Osteocyte (in vitro differentiated cells): Measurements from ENCODE around the gene SH3TC2. TPM values are rescaled to one million over a fixed set of nuclear protein-coding genes. Genes with fewer than 3 reads are reported as not detected.

Experiments
- DNase-seq: peaks from one replicate; pipeline ENCODE4 v3.0.0; 2021; ENCODE audit warnings: mixed read lengths; ENCODE audit not compliant: unreplicated experiment; ENCODE audit errors: extremely low spot score
- H3K27ac Mint-ChIP-seq: one replicate; pipeline ENCODE4 v1.8.0; 2021; ENCODE audit warnings: mild to moderate bottlenecking, mixed read lengths; ENCODE audit not compliant: unreplicated experiment
- H3K27me3 Mint-ChIP-seq: one replicate; pipeline ENCODE4 v1.8.0; 2021; ENCODE audit warnings: mixed read lengths; ENCODE audit not compliant: unreplicated experiment
- H3K36me3 Mint-ChIP-seq: one replicate; pipeline ENCODE4 v1.8.0; 2021; ENCODE audit warnings: mixed read lengths; ENCODE audit not compliant: unreplicated experiment
- H3K4me1 Mint-ChIP-seq: one replicate; pipeline ENCODE4 v1.8.0; 2021; ENCODE audit warnings: mixed read lengths; ENCODE audit not compliant: unreplicated experiment
- H3K4me3 Mint-ChIP-seq: one replicate; pipeline ENCODE4 v1.8.0; 2021; ENCODE audit warnings: mild to moderate bottlenecking, moderate library complexity, mixed read lengths; ENCODE audit not compliant: unreplicated experiment
- H3K9me3 Mint-ChIP-seq: one replicate; pipeline ENCODE4 v1.8.0; 2021; ENCODE audit warnings: mixed read lengths; ENCODE audit not compliant: unreplicated experiment
- total RNA-seq: library from RNA; stranded (reverse); gene quantifications from 2 replicates; pipeline ENCODE4 v1.2.1, GENCODE V29; 2021
- TF ChIP-seq, protein P1 (sequence below): fragments of 200-600 bp; sonication (generic); IDR thresholded peaks from 2 replicates; pipeline ENCODE4 v1.5.0; 2021; ENCODE audit warnings: antibody characterized with exemption, mild to moderate bottlenecking, moderate library complexity

SH3TC2 gene
- total RNA-seq, 1 donor from 2014 or later = 0.83 TPM

DNA sequence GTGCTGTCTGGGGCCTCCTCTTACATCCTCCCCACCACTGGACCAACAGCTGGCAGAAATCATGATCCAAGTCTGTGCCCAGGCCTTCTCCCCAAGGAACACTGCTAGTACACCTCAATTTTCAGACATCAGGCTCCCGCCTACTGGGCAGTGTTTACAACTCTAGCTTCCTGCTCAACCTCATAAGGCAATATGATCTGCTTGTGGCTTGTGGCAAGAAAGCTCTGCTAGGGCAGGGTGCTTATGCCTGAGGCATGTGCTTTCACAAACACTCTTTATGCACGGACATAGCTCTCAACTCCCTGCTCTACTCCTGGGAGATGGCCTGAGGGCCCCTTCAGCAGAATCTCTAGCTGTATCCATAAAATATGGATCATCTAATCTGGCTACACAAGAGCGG is 32.5 kb downstream of the SH3TC2 start:
- Mint-ChIP-seq H3K4me1 (peaks cover 26% of the 10 kb centered on the region), H3K27me3 (no peaks in the 10 kb centered on the region), H3K9me3 (peaks cover 6% of the 10 kb centered on the region), H3K27ac (peak overlapping the region; percentile 82), H3K36me3 (no peaks in the 10 kb centered on the region), H3K4me3 (no peak overlapping the region)
- no peak for DNase-seq
- TF ChIP-seq, protein P1, sequence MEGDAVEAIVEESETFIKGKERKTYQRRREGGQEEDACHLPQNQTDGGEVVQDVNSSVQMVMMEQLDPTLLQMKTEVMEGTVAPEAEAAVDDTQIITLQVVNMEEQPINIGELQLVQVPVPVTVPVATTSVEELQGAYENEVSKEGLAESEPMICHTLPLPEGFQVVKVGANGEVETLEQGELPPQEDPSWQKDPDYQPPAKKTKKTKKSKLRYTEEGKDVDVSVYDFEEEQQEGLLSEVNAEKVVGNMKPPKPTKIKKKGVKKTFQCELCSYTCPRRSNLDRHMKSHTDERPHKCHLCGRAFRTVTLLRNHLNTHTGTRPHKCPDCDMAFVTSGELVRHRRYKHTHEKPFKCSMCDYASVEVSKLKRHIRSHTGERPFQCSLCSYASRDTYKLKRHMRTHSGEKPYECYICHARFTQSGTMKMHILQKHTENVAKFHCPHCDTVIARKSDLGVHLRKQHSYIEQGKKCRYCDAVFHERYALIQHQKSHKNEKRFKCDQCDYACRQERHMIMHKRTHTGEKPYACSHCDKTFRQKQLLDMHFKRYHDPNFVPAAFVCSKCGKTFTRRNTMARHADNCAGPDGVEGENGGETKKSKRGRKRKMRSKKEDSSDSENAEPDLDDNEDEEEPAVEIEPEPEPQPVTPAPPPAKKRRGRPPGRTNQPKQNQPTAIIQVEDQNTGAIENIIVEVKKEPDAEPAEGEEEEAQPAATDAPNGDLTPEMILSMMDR = no peak

- Mint-ChIP-seq H3K4me1 (peaks cover 36% of the 10 kb centered on the region), H3K36me3 (no peaks in the 10 kb centered on the region), H3K4me3 (no peak overlapping the region), H3K9me3 (peaks cover 6% of the 10 kb centered on the region), H3K27me3 (no peaks in the 10 kb centered on the region), H3K27ac (peak overlapping the region; percentile 2)
- DNase-seq = no peak
- TF ChIP-seq, protein P1 = no peak
Observed at GRCh38 chr5:149028984-149029383, 33.9 kb downstream of the SH3TC2 start.

GRCh38 chr5:149028161-149028560 is 34.7 kb downstream of the SH3TC2 start:
- DNase-seq = no peak
- Mint-ChIP-seq H3K9me3 (peaks cover 6% of the 10 kb centered on the region), H3K27ac (no peak overlapping the region), H3K4me1 (peaks cover 36% of the 10 kb centered on the region), H3K4me3 (no peak overlapping the region), H3K36me3 (no peaks in the 10 kb centered on the region), H3K27me3 (no peaks in the 10 kb centered on the region)
- TF ChIP-seq, protein P1 = no peak

- TF ChIP-seq, protein P1 = no peak
- no peak overlapping the region for H3K4me3 Mint-ChIP-seq
Observed at GRCh38 chr5:149027636-149028035, 35.2 kb downstream of the SH3TC2 start.

DNA sequence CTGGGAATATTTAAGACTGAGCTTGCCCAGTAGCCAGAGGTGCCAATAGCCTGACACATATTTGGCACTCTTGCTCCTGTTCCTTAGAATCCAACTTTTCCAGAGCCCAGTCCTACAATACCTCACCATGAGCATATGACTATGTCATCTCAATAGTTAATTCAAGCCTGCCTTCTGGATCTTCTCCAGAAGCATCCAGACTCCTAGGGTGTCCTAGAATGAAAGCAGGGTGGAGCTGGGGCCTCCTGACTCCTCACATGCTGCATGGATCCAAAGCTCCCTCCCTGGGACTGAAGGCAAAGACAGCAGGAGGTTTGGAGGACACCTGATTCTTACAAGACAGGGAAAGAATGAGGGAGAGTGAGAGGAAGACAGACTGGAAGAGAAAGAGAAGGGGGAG is 37.9 kb downstream of the SH3TC2 start:
- no peak for DNase-seq
- Mint-ChIP-seq H3K9me3 (no peaks in the 10 kb centered on the region), H3K4me3 (no peak overlapping the region), H3K27ac (no peak overlapping the region), H3K4me1 (peaks cover 33% of the 10 kb centered on the region), H3K36me3 (no peaks in the 10 kb centered on the region), H3K27me3 (no peaks in the 10 kb centered on the region)
- TF ChIP-seq, protein P1 = no peak

More at GRCh38 chr5:149027636-149028035, 35.2 kb downstream of the SH3TC2 start:
- DNase-seq = no peak
- peaks cover 36% of the 10 kb centered on the region for H3K4me1 Mint-ChIP-seq
- no peaks in the 10 kb centered on the region for H3K36me3 Mint-ChIP-seq
- H3K27me3 Mint-ChIP-seq = no peaks in the 10 kb centered on the region
- H3K27ac Mint-ChIP-seq = no peak overlapping the region
- H3K9me3 Mint-ChIP-seq = peaks cover 6% of the 10 kb centered on the region
